HepG2 (cell line): ENCODE measurements around the gene FKBP1A.

Experiments
- CBX1 ChIP-seq: IDR thresholded peaks from one replicate; pipeline ENCODE4 v1.6.1; 2016; ENCODE audit warnings: antibody characterized with exemption, low read depth
- CEBPG ChIP-seq: IDR thresholded peaks from 2 replicates; pipeline ENCODE4 v1.6.1; 2016
- CTCF ChIP-seq: sonication (generic); formaldehyde crosslinking; IDR thresholded peaks from 2 replicates; pipeline ENCODE4 v1.5.0; 2020; ENCODE audit warnings: mild to moderate bottlenecking, missing genetic modification reagents, moderate library complexity
- KLF6 ChIP-seq: IDR thresholded peaks from 2 replicates; pipeline ENCODE4 v1.8.0; 2016; ENCODE audit warnings: missing biosample characterization, missing genetic modification reagents
- MAX ChIP-seq: IDR thresholded peaks from 2 replicates; pipeline ENCODE4 v1.6.1; 2012; ENCODE audit warnings: inconsistent platforms
- NBN ChIP-seq: fragments of 450-650 bp; conservative IDR thresholded peaks from 2 replicates; pipeline ENCODE4 v1.6.1; 2017
- REXO4 ChIP-seq: sonication (generic); formaldehyde crosslinking; IDR thresholded peaks from 2 replicates; pipeline ENCODE4 v1.8.0; 2022; ENCODE audit warnings: missing genetic modification reagents, mild to moderate bottlenecking, borderline replicate concordance
- ZBTB49 ChIP-seq: sonication (generic); formaldehyde crosslinking; IDR thresholded peaks from 2 replicates; pipeline ENCODE4 v1.4.0; 2020; ENCODE audit warnings: missing genetic modification reagents, borderline replicate concordance
- ZNF274 ChIP-seq: sonication (generic); formaldehyde crosslinking; IDR thresholded peaks from 2 replicates; pipeline ENCODE4 v1.5.1; 2020; ENCODE audit warnings: mild to moderate bottlenecking, missing genetic modification reagents
- ZNF547 ChIP-seq: sonication (generic); formaldehyde crosslinking; IDR thresholded peaks from 2 replicates; pipeline ENCODE4 v1.5.1; 2020; ENCODE audit warnings: mild to moderate bottlenecking, missing genetic modification reagents

GRCh38 chr20:1392693-1393506, at the start of gene FKBP1A:
- TF ChIP-seq CEBPG = peak; percentile 24
- TF ChIP-seq KLF6 = peak; percentile 94; the same call in 1 of the 2 replicates
- TF ChIP-seq CTCF (CRISPR knock-in tag) = peak; percentile 48
- TF ChIP-seq CBX1 = peak; percentile 93
- TF ChIP-seq MAX = peak; percentile 91
- no peak for TF ChIP-seq NBN
- TF ChIP-seq REXO4 (CRISPR knock-in tag) = no peak
- TF ChIP-seq ZNF547 (CRISPR knock-in tag) = peak; percentile 82
- no peak for TF ChIP-seq ZBTB49 (CRISPR knock-in tag)
- TF ChIP-seq ZNF274 (CRISPR knock-in tag) = no peak; the same call in 1 of the 2 replicates
